Suppressor macrophage (primary cell): ENCODE results near the gene GZMM.
"Not testable (repeated sequence)": the region's sequence is repeated elsewhere in the genome, so short reads cannot be mapped to it uniquely, and the experiment has no call there.

Experiments
- DNase-seq, 4 experiments: peaks; one replicate each; pipeline ENCODE4 v3.0.0-alpha.2; 2020 to 2022

The GZMM gene

GRCh38 chr19:583198-583967 is 39.5 kb downstream of the GZMM start:
- DNase-seq: no peak

GRCh38 chr19:583968-584239 is 40.1 kb downstream of the GZMM start:
- DNase-seq: no peak

- DNase-seq: peak; percentile 42 to 73 (median 54)
These were observed 40.6 kb downstream of the GZMM start for GRCh38 chr19:584240-585001.

GRCh38 chr19:585146-585545 is 41.3 kb downstream of the GZMM start:
- DNase-seq: not testable (repeated sequence)

GRCh38 chr19:585551-586110 is 41.8 kb downstream of the GZMM start:
- DNase-seq: no peak

- DNase-seq: peak; percentile 67 to 87 (median 80)
These were observed 44.4 kb downstream of the GZMM start for GRCh38 chr19:588093-588740.

GRCh38 chr19:588741-589692 is 45.2 kb downstream of the GZMM start:
- peak in 1 of 4 experiments; percentile 43 for DNase-seq

GRCh38 chr19:589693-590395 is 46.0 kb downstream of the GZMM start, which contains the start of gene HCN2:
HCN2 (plus strand) TSS chr19:589881; CDS start chr19:589946, 65 bp downstream.
- DNase-seq: peak in 1 of 4 experiments; percentile 18

- DNase-seq: peak in 1 of 4 experiments; percentile 59
These were observed 46.5 kb downstream of the GZMM start for GRCh38 chr19:590396-590745.

GRCh38 chr19:590750-591098 is 46.9 kb downstream of the GZMM start:
- no peak for DNase-seq

- peak; percentile 23 to 74 (median 46) for DNase-seq
These were observed 47.5 kb downstream of the GZMM start for GRCh38 chr19:591099-591958.

- no peak for DNase-seq
These were observed 48.2 kb downstream of the GZMM start for GRCh38 chr19:592101-592500.

GRCh38 chr19:593055-593454 is 49.2 kb downstream of the GZMM start:
- no peak for DNase-seq

- DNase-seq: peak in 2 of 4 experiments; percentile 41 to 59
These were observed 49.7 kb downstream of the GZMM start for GRCh38 chr19:593505-593904.

- DNase-seq: no peak
These were observed 50.5 kb downstream of the GZMM start for GRCh38 chr19:594265-594870.

GRCh38 chr19:595326-596262 is 51.7 kb downstream of the GZMM start:
- DNase-seq: no peak

GRCh38 chr19:596263-596655 is 52.4 kb downstream of the GZMM start:
- DNase-seq: no peak

GRCh38 chr19:597406-598315 is 53.8 kb downstream of the GZMM start:
- no peak for DNase-seq
